OCI-LY7 (cell line): ENCODE data around the gene FRS2.

Source experiments
- EZH2phosphoT487 ChIP-seq: fragments of 200-600 bp; sonication (generic); IDR thresholded peaks from 2 replicates; pipeline ENCODE4 v1.6.1; 2018; ENCODE audit warnings: low read depth, borderline replicate concordance, mild to moderate bottlenecking, mixed run types, antibody characterized with exemption, low read length, moderate library complexity, mixed read lengths
- TF ChIP-seq, protein P1 (sequence below): fragments of 200-600 bp; sonication (generic); conservative IDR thresholded peaks from 2 replicates; pipeline ENCODE4 v1.5.1; 2014; ENCODE audit warnings: mild to moderate bottlenecking, antibody characterized with exemption, low read length, moderate library complexity, mixed read lengths

DNA sequence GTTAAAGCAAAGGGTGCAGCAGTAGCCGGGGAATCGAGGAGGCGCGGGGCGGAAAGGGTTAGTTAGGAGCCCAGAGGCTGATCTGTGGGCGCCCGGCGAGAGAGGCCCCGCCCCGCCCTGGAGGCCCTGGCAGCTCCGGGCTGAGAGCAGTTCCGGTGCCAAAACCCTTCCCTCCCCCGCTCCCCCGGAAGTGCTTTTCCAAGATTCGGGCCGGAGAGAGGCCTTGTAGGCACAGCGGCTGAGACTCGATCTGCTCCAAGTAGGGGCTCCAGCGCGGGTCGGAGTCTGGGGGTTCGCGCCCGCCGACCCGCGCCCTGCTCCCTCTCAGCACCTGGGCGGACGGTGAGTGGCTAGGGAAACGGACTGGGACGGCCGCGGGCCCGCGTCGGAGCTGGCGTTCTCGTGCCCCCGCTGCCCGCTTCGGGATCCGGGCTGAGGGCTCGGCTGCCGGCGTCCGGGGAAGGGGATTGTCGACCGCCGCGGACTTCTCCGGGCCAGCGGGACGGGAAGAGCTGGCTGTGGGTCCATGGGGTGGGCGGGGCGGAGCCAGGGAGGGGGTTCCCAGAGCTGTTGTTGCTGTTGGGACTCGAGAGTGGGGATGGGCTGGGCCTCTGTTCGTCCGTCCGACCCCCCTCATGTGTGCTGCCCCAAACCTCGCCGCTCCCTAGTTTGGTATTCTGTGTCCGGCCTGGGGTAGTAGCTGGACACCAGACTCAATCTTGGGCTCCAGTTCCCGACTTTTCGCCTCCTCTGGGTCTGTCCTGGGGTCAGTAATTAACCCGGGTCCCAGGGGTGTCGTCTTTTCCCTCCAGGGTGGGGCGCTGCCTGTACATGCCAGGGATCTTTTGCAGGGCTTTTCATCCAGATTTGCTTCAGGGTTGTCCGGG is at the start of gene FRS2:
- TF ChIP-seq, protein P1, sequence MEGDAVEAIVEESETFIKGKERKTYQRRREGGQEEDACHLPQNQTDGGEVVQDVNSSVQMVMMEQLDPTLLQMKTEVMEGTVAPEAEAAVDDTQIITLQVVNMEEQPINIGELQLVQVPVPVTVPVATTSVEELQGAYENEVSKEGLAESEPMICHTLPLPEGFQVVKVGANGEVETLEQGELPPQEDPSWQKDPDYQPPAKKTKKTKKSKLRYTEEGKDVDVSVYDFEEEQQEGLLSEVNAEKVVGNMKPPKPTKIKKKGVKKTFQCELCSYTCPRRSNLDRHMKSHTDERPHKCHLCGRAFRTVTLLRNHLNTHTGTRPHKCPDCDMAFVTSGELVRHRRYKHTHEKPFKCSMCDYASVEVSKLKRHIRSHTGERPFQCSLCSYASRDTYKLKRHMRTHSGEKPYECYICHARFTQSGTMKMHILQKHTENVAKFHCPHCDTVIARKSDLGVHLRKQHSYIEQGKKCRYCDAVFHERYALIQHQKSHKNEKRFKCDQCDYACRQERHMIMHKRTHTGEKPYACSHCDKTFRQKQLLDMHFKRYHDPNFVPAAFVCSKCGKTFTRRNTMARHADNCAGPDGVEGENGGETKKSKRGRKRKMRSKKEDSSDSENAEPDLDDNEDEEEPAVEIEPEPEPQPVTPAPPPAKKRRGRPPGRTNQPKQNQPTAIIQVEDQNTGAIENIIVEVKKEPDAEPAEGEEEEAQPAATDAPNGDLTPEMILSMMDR = peak; percentile 65
- TF ChIP-seq EZH2phosphoT487 = no peak
